ENCODE data around the gene DGKI.
A peak's percentile ranks its signal among the peaks of the same experiment; 100 is the strongest.

The DGKI gene

DNA sequence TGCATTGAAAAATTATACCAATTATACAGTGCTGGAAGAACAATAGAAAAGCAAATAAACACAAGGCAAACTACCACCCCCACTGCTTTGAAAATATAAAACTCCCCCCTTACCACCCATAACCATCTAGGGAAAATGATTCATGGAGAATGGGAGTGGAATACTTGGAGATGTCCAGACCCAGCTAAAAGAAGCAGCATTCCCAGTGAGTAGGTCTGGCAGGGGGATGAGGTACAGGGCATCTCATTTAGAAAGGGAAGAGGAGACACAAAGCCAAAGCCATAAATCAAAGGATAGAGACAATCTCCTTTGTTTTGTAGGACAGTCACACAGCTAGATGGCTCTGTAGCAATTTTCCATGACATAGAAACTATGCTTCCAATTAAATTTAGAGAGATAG lies 36.0 kb upstream of the DGKI start:
- peaks cover 2 to 49% (median 29%) of the 10 kb centered on the region in 5 donors for H3K4me1 ChIP-seq (ENCODE audit: control insufficient read depth in 5 of 5, insufficient read depth in 5 of 5, low read length in 5 of 5)
- H3K4me3 ChIP-seq (ENCODE audit: low read depth in 1 of 5, low read length in 5 of 5), result no peak overlapping the region
- peaks cover 16 to 78% (median 67%) of the 10 kb centered on the region in 5 donors for H3K36me3 ChIP-seq (ENCODE audit: control insufficient read depth in 5 of 5, insufficient read depth in 5 of 5, low read length in 5 of 5)
- peaks cover 0 to 11% (median 9%) of the 10 kb centered on the region in 5 donors for H3K9me3 ChIP-seq (ENCODE audit: control insufficient read depth in 5 of 5, low read length in 5 of 5)
- H3K27me3 ChIP-seq (ENCODE audit: control insufficient read depth in 5 of 5, insufficient read depth in 4 of 5, low read length in 5 of 5), result no peaks in the 10 kb centered on the region
- no peak overlapping the region for H3K27ac ChIP-seq (ENCODE audit: low read depth, low read length)
- H3K9ac ChIP-seq (ENCODE audit: low read length in 5 of 5), result no peak overlapping the region

DNA sequence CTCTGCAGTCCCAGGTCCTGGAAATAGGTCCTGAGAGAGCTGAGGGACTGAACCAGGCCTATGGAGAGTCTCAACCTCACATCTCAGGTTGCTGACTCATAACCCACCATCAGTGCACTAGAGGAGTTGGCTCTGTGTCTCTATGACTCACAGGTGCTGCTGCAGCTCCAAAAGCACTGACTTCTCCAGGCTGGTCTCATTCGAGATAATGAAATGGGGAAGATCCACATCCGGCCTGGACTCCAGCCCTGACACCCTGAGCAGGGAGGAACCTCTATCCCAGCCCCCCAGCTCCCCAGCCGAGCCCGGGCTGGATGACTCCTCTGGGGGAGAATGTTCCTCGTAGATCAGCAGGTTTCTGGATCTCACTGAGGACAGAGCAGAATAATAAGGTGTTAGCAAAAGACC lies 35.5 kb upstream of the DGKI start:
- Histone ChIP-seq H3K9me3 (ENCODE audit: control insufficient read depth in 5 of 5, low read length in 5 of 5) (peaks cover 0 to 11% (median 9%) of the 10 kb centered on the region in 5 donors), H3K27ac (ENCODE audit: low read depth, low read length) (no peak overlapping the region), H3K4me1 (ENCODE audit: control insufficient read depth in 5 of 5, insufficient read depth in 5 of 5, low read length in 5 of 5) (peaks cover 2 to 54% (median 35%) of the 10 kb centered on the region in 5 donors), H3K27me3 (ENCODE audit: control insufficient read depth in 5 of 5, insufficient read depth in 4 of 5, low read length in 5 of 5) (no peaks in the 10 kb centered on the region), H3K4me3 (ENCODE audit: low read depth in 1 of 5, low read length in 5 of 5) (peak overlapping the region in 1 of 5 donors; percentile 19), H3K9ac (ENCODE audit: low read length in 5 of 5) (no peak overlapping the region), H3K36me3 (ENCODE audit: control insufficient read depth in 5 of 5, insufficient read depth in 5 of 5, low read length in 5 of 5) (peaks cover 16 to 80% (median 69%) of the 10 kb centered on the region in 5 donors)

DNA sequence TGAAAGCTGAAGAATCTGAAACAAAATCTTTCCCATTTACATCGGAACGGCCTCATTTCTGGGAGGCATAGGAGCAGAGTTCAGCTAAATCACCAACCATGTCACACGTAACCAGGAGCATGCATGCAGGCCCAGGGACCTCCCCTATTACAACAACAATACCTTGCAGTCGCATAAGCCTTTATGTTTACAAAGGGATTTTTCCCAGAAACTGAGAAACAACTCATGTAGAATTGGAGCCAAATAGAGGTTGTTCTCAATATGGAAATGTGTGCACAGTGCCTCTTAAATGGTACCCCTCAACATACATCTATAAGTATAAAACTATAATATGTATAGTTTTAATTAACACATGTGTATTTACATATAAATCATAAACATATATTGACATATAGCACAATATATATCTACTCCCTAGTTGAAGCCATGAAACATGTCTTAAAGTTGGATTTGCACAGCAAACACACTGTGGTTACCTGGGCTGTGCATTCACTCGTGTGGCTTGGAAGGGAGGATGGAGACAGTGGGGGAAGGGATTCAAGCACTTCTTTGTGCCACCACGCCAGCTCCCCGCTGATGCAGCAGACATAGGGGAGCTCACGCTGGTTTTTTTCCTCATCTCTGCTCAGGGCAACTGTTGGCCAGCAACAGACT lies 35.0 kb upstream of the DGKI start:
- peak overlapping the region in 1 of 5 donors; percentile 19 for H3K4me3 ChIP-seq (ENCODE audit: low read depth in 1 of 5, low read length in 5 of 5)
- no peaks in the 10 kb centered on the region for H3K27me3 ChIP-seq (ENCODE audit: control insufficient read depth in 5 of 5, insufficient read depth in 4 of 5, low read length in 5 of 5)
- peaks cover 2 to 57% (median 38%) of the 10 kb centered on the region in 5 donors for H3K4me1 ChIP-seq (ENCODE audit: control insufficient read depth in 5 of 5, insufficient read depth in 5 of 5, low read length in 5 of 5)
- peaks cover 16 to 81% (median 69%) of the 10 kb centered on the region in 5 donors for H3K36me3 ChIP-seq (ENCODE audit: control insufficient read depth in 5 of 5, insufficient read depth in 5 of 5, low read length in 5 of 5)
- no peak overlapping the region for H3K9ac ChIP-seq (ENCODE audit: low read length in 5 of 5)
- peaks cover 0 to 11% (median 9%) of the 10 kb centered on the region in 5 donors for H3K9me3 ChIP-seq (ENCODE audit: control insufficient read depth in 5 of 5, low read length in 5 of 5)
- H3K27ac ChIP-seq (ENCODE audit: low read depth, low read length), result no peak overlapping the region

DNA sequence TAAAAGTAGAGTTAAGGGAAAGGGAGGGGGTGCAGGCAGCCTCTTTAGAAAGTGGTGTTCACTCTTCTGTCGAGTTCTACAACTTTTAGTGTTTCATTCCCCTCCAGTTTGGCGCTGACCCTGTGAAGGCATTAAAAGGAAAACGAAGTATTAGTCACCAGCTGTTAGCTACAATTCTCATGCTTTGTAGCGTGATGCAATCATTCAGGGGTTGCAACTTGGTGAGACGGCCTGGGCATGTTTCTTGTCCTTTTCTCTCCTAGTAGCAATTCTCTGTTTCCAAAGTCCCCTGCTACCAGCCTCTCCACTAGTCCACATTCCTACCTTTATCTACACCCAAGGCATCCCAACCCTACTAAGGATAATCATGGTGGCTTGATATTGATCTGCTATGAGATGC lies 33.7 kb upstream of the DGKI start:
- Histone ChIP-seq H3K9me3 (ENCODE audit: control insufficient read depth in 5 of 5, low read length in 5 of 5) (peaks cover 0 to 11% (median 9%) of the 10 kb centered on the region in 5 donors), H3K36me3 (ENCODE audit: control insufficient read depth in 5 of 5, insufficient read depth in 5 of 5, low read length in 5 of 5) (peaks cover 16 to 83% (median 71%) of the 10 kb centered on the region in 5 donors), H3K27ac (ENCODE audit: low read depth, low read length) (peak overlapping the region; percentile 91)

DNA sequence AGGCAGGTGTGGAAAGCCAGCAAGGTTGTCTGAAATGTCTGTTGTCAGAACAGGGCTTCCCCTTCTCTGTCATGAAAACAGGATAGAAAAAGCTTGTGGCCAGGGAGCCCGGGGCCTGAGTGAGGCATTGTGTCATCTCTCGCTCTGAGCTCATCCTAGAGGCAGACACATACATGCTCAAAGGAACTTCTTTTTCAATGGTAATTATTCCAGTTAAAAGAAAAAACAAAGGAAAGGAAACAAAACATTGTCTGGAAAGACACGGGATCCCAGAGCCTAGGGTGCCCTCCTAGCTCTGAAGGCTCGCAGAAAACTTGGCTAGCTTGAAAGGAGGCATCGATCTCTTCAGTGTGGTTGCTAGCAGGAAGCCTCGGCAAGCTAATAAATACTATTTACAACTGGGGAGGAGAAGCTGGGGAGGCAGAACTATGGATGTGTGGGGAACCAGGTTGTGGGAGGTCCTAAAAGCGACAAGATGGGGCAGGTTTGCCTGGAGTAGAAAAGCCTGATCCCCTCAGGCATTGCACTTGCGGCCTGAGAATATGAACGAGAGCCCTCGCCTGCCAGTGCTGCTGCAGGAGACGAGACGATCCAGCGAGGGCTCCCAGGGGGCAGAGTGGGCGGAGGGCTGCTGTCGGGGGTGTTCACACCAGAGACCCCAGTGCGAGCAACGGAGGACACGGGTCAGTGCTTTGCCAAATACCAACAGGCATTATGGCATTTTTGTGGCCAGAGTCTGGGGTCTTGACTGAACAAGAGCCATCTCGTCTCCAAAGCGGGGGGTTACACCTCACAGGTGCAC lies 32.8 kb upstream of the DGKI start:
- no peaks in the 10 kb centered on the region for H3K27me3 ChIP-seq (ENCODE audit: control insufficient read depth in 5 of 5, insufficient read depth in 4 of 5, low read length in 5 of 5)
- H3K4me3 ChIP-seq (ENCODE audit: low read depth in 1 of 5, low read length in 5 of 5), result no peak overlapping the region
- peak overlapping the region in 1 of 5 donors; percentile 38 for H3K9ac ChIP-seq (ENCODE audit: low read length in 5 of 5)
- peaks cover 3 to 54% (median 47%) of the 10 kb centered on the region in 5 donors for H3K4me1 ChIP-seq (ENCODE audit: control insufficient read depth in 5 of 5, insufficient read depth in 5 of 5, low read length in 5 of 5)
- H3K36me3 ChIP-seq (ENCODE audit: control insufficient read depth in 5 of 5, insufficient read depth in 5 of 5, low read length in 5 of 5), result peaks cover 16 to 79% (median 62%) of the 10 kb centered on the region in 5 donors
- peak overlapping the region; percentile 91 for H3K27ac ChIP-seq (ENCODE audit: low read depth, low read length)
- peaks cover 0 to 11% (median 9%) of the 10 kb centered on the region in 5 donors for H3K9me3 ChIP-seq (ENCODE audit: control insufficient read depth in 5 of 5, low read length in 5 of 5)

More for the DNA sequence above, 33.7 kb upstream of the DGKI start:
- H3K27me3 ChIP-seq (ENCODE audit: control insufficient read depth in 5 of 5, insufficient read depth in 4 of 5, low read length in 5 of 5), result no peaks in the 10 kb centered on the region
- no peak overlapping the region for H3K4me3 ChIP-seq (ENCODE audit: low read depth in 1 of 5, low read length in 5 of 5)
- peaks cover 0 to 51% (median 41%) of the 10 kb centered on the region in 5 donors for H3K4me1 ChIP-seq (ENCODE audit: control insufficient read depth in 5 of 5, insufficient read depth in 5 of 5, low read length in 5 of 5)
- H3K9ac ChIP-seq (ENCODE audit: low read length in 5 of 5), result no peak overlapping the region

DNA sequence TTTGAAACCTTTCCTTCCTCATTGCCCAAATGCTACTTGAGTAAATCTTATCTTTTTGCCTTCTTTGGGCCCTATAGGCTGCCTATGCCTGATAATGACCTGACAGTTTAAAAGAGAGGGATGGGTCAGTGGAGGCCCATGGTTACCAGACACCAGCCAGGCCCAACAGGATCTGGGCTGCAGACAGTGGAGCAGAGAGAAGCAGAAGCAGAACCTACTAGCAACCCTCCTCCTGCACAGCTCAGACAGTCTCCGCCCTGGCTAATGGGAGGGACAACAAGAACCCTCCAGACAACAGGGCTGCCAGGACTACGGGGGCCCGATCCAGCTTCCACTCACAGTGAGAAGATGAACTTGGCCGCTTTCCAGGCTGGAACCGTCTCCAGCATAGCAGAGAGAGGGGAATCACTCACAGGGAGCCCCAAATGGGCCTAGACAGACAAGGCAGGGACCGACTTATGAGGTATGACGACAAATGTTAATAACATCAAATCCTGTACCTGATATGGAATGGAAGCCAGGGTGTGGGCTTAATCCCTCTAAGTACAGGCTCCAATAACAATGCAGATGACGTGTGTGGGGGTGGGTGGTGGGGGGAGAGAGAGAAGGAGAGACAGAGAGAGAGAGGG lies 31.7 kb upstream of the DGKI start:
- Histone ChIP-seq H3K27me3 (ENCODE audit: control insufficient read depth in 5 of 5, insufficient read depth in 4 of 5, low read length in 5 of 5) (no peaks in the 10 kb centered on the region), H3K4me1 (ENCODE audit: control insufficient read depth in 5 of 5, insufficient read depth in 5 of 5, low read length in 5 of 5) (peaks cover 3 to 64% (median 57%) of the 10 kb centered on the region in 5 donors), H3K27ac (ENCODE audit: low read depth, low read length) (peak overlapping the region; percentile 91), H3K9me3 (ENCODE audit: control insufficient read depth in 5 of 5, low read length in 5 of 5) (peaks cover 0 to 11% (median 9%) of the 10 kb centered on the region in 5 donors), H3K36me3 (ENCODE audit: control insufficient read depth in 5 of 5, insufficient read depth in 5 of 5, low read length in 5 of 5) (peaks cover 13 to 75% (median 56%) of the 10 kb centered on the region in 5 donors), H3K4me3 (ENCODE audit: low read depth in 1 of 5, low read length in 5 of 5) (no peak overlapping the region), H3K9ac (ENCODE audit: low read length in 5 of 5) (peak overlapping the region in 3 of 5 donors; percentile 35 to 38 (median 38))

DNA sequence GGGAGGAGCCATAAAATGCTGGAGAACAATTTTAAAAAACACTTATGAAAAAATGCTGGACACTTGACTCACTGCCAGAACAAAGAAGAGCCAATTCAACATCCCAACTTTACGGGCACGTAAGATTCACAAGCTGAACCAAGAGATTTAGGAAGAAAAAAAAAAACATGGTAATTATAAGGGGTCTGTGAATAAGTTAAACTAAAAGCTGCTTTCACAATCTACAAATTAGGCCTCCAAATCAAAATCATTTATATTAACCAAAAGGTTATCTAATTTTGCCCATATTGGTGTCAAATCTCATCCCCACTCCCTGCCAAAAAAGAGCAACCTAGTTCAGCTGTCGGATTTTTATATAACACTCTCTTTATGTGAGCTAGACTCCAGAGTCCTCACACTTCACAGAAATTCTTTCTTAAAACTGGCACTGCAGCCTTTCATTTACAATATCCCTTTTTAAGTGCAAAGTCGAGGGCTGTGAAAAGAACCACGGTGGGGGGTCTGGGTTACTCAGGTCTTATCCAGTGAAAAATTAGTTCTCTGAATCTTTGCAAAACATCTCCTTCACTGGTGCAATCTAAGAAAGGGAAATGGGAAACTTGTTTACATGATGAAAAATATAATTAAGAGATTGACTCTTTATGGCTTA lies 30.4 kb upstream of the DGKI start:
- Histone ChIP-seq H3K9me3 (ENCODE audit: control insufficient read depth in 5 of 5, low read length in 5 of 5) (peaks cover 0 to 10% (median 8%) of the 10 kb centered on the region in 5 donors), H3K36me3 (ENCODE audit: control insufficient read depth in 5 of 5, insufficient read depth in 5 of 5, low read length in 5 of 5) (peaks cover 10 to 66% (median 43%) of the 10 kb centered on the region in 5 donors), H3K9ac (ENCODE audit: low read length in 5 of 5) (no peak overlapping the region), H3K4me3 (ENCODE audit: low read depth in 1 of 5, low read length in 5 of 5) (no peak overlapping the region), H3K27me3 (ENCODE audit: control insufficient read depth in 5 of 5, insufficient read depth in 4 of 5, low read length in 5 of 5) (no peaks in the 10 kb centered on the region), H3K4me1 (ENCODE audit: control insufficient read depth in 5 of 5, insufficient read depth in 5 of 5, low read length in 5 of 5) (peaks cover 3 to 70% (median 61%) of the 10 kb centered on the region in 5 donors), H3K27ac (ENCODE audit: low read depth, low read length) (peak overlapping the region; percentile 91)

DNA sequence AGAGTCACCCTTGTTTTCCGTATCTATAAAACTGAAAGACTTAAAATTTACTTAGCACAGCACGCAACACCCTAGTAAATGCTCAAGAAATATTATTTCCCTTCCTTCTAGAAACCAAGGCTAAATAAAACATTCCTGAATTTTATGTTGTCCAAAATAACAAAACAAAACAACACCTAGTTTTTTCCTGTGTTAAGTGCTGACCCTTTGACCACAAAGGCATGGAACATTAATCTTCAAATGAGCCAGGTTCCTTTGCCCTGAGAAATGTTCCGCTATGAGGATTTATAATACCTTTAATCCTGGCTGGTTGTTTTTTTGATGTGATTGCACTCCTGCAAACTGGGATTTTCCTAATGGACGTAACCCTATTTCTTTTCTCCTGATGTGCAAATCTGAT lies 29.0 kb upstream of the DGKI start:
- Histone ChIP-seq H3K36me3 (ENCODE audit: control insufficient read depth in 5 of 5, insufficient read depth in 5 of 5, low read length in 5 of 5) (peaks cover 0 to 53% (median 31%) of the 10 kb centered on the region in 5 donors), H3K27me3 (ENCODE audit: control insufficient read depth in 5 of 5, insufficient read depth in 4 of 5, low read length in 5 of 5) (no peaks in the 10 kb centered on the region), H3K27ac (ENCODE audit: low read depth, low read length) (peak overlapping the region; percentile 91), H3K4me1 (ENCODE audit: control insufficient read depth in 5 of 5, insufficient read depth in 5 of 5, low read length in 5 of 5) (peaks cover 5 to 79% (median 68%) of the 10 kb centered on the region in 5 donors), H3K4me3 (ENCODE audit: low read depth in 1 of 5, low read length in 5 of 5) (no peak overlapping the region), H3K9ac (ENCODE audit: low read length in 5 of 5) (no peak overlapping the region), H3K9me3 (ENCODE audit: control insufficient read depth in 5 of 5, low read length in 5 of 5) (no peaks in the 10 kb centered on the region)

DNA sequence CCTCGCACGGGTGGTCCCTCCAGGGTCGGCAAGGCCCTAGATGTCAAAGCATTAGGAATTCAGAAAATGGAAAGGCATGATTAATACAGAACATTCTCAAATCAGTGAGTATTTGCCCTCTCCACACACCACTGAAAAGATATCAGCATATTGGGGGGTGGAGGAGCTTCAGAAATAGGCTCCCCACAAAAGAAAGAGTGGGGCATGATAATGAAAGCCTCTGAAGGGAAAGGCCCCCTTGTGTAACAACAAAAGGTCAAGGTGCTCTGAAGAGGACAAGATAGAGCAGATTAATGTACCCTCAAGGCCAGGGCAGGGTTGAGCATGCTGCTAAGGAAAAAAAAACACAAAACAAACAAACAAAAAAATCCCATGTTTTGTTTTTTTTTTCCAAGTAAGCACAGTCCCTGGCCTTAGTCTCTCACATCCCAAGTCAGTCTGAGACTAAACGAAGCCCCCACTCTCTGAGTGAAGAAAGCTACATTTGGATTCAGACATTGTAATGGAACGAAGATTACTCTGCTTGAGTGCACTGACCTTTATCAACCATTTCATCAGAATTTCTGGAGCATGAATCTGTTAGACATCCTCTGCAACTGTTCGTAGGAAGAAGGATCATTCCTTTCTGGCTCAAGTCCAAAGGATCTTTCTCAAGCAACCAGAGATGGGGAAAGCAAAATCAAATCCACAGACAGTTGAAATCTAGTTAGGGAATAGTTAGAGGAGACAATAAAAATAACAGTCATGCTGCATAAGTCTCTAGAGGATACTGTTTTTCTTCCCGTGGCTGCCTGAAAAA lies 27.4 kb upstream of the DGKI start:
- peaks cover 5 to 70% (median 62%) of the 10 kb centered on the region in 5 donors for H3K4me1 ChIP-seq (ENCODE audit: control insufficient read depth in 5 of 5, insufficient read depth in 5 of 5, low read length in 5 of 5)
- peak overlapping the region; percentile 91 for H3K27ac ChIP-seq (ENCODE audit: low read depth, low read length)
- H3K4me3 ChIP-seq (ENCODE audit: low read depth in 1 of 5, low read length in 5 of 5), result no peak overlapping the region
- peaks cover 0 to 38% (median 16%) of the 10 kb centered on the region in 5 donors for H3K36me3 ChIP-seq (ENCODE audit: control insufficient read depth in 5 of 5, insufficient read depth in 5 of 5, low read length in 5 of 5)
- no peaks in the 10 kb centered on the region for H3K27me3 ChIP-seq (ENCODE audit: control insufficient read depth in 5 of 5, insufficient read depth in 4 of 5, low read length in 5 of 5)
- H3K9ac ChIP-seq (ENCODE audit: low read length in 5 of 5), result peak overlapping the region in 3 of 5 donors; percentile 26 to 73 (median 52)
- H3K9me3 ChIP-seq (ENCODE audit: control insufficient read depth in 5 of 5, low read length in 5 of 5), result no peaks in the 10 kb centered on the region

All from subcutaneous abdominal adipose tissue (tissue), 5 donors.